NCI-H2107 (cell line): ENCODE results near the gene TOGARAM2.

Source experiments
- DNase-seq: peaks from one replicate; lab custom pipeline; 2025; lab: John Stamatoyannopoulos, UW

TOGARAM2 gene

DNA sequence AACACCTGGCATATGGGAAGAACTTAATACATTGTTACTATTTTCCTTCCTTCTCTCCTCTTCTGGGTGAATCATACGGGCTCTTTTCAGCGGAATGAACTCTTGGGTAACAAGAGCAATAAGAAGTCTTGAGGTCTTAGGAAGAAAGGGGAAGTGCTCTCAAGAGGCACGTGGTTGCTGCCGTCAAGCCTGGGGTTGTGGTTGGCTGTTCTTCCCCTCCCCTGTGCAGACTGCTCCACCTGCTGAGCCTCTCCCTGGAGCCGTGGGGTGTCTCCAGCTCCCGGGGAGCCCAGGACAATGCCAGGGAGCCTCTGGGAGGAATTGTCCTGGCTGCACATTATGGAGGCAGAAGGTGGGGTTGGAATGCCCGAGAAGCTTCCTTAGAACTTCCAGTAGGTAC lies 19.4 kb downstream of the TOGARAM2 start:
- no peak for DNase-seq

DNA sequence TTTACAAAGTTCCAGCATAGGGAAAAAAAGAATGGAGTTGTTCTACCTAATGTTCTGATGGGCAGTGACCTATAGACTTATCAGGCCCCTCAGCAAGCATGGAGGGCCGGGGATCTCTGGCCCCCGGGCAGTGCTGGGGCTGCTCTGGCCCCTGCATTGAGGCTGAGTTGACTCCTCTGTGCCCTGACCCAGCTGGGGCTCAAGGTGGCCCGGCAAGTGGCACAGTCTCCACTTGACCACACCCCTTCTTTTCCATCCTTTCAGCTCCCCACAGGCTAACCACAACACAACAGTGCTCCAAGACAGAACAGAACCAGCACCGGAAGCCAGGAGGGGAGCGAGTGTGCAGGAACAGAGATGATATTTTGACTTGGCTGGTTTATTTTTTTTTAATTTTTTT lies 19.9 kb downstream of the TOGARAM2 start:
- no peak for DNase-seq

DNA sequence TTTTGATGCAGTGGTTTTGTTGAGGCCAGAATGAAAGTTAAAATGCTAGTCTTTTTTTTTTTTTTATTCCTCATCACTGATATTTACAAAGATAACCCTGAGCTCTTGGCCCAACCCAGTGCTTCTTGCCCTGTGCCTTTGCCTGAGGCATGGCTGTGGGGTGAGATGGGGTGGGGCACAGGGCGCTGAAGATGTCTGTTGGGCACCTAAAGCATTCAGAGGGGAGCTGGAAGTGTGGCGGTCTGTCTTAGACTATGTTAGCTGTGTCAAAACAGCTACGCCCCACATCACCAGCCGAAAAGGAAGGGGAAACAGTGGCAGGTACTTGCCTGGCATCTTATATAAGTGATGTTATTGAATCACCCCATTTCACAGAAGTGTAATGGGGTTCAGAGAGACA lies 20.7 kb downstream of the TOGARAM2 start:
- DNase-seq = no peak

DNA sequence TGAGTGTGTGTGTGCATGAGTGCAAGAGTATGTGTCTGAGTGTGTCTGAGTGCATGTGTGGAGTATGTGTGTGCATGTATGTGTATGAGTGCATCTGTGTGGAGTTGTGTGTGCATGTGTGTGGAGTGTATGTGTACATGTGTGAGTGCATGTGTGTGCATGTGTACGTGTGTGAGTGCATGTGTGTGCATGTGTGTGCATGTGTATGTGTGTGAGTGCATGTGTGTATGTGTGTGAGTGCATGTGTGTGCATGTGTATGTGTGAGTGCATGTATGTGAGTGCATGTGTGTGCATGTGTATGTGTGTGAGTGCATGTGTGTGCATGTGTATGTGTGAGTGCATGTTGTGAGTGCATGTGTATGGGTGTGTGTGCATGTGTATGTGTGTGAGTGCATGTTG lies 23.7 kb downstream of the TOGARAM2 start:
- no peak for DNase-seq

DNA sequence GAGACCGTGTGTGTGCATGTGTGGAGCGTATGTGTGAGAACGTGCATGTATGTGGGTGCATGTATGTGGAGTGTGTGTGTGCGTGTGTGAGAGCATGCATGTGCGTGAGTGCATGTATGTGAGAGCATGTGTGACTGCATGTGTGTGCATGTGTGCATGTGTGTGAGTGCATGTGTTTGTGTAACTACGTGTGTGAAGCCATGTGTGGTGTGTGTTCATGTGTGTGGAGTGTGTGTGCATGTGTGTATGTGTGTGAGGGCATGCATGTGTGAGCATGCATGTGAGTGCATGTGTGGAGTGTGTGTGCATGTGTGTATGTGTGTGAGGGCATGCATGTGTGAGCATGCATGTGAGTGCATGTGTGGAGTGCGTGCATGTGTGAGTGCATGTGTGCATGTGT lies 24.2 kb downstream of the TOGARAM2 start:
- no peak for DNase-seq

DNA sequence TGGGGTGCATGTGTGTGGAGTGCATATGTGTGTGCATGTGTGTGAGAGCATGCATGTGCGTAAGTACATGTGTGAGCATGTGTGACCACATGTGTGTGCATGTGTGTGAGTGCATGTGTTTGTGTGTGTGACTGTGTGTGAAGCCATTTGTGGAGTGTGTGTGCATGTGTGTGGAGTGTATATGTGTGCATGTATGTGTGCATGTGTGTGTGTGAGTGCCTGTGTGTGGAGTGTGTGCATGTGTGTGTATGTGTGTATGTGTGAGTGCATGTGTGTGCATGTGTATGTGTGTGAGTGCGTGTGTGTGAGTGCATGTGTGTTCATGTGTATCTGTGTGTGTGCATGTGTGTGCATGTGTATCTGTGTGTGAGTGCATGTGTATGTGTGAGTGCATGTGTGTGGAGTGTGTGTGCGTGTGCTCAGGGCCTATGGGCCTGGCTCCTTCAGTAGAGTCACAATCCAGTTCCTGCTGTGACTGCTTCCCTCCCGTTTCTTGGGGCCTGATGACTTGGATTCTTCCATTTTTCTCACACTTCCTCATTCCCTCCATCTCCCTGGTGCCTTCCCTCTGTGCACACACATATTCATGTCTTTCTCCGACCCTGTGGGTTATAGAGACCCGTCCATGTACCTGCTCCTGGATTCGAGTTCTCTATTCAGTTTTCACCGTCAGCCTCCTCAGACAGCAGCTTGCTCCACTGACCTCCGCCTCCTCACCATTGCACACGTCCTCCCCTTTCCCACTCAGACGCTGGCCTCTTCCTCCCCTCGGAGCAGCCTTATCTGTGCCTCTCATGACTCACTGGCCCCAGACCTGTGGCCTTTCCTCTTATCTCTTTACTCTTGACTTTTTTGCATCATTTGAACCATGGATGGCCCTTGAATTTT lies 25.2 kb downstream of the TOGARAM2 start:
- DNase-seq = no peak

DNA sequence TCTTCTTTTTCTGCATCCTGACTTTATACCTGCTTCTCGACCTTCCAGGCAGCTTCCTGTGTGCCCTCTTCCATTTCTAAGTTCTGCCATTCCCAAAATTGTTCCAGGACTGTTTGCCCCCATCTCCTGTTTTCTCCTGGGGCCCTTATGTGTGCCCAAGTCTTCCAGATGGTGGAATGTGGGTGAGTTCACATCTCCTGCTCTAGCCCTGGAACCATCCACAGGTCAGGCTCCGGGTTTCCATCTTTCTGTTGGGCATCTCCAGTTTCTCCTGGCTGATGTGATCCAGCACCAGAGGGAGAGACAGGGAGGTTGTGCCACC lies 25.8 kb downstream of the TOGARAM2 start:
- DNase-seq = no peak

DNA sequence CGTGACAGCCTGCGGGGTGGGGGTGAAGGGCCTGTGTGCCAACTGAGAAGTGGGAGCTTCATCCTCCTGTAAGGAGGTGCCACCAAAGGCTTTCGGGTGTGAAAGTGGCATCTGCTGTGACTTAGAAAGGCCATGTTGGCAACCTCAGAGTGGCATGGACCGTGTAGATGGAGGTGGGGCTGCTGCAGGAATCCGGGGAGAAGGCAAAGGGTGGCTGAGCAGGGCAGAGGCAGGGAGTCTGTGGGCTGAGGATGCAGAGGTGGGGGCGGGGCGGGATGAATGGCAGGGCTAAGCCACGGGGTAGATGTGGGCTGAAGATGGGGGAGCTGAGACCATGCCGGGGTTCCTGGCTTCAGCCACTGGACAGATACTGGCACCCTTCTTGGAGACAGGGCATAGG lies 28.2 kb downstream of the TOGARAM2 start:
- DNase-seq = no peak

DNA sequence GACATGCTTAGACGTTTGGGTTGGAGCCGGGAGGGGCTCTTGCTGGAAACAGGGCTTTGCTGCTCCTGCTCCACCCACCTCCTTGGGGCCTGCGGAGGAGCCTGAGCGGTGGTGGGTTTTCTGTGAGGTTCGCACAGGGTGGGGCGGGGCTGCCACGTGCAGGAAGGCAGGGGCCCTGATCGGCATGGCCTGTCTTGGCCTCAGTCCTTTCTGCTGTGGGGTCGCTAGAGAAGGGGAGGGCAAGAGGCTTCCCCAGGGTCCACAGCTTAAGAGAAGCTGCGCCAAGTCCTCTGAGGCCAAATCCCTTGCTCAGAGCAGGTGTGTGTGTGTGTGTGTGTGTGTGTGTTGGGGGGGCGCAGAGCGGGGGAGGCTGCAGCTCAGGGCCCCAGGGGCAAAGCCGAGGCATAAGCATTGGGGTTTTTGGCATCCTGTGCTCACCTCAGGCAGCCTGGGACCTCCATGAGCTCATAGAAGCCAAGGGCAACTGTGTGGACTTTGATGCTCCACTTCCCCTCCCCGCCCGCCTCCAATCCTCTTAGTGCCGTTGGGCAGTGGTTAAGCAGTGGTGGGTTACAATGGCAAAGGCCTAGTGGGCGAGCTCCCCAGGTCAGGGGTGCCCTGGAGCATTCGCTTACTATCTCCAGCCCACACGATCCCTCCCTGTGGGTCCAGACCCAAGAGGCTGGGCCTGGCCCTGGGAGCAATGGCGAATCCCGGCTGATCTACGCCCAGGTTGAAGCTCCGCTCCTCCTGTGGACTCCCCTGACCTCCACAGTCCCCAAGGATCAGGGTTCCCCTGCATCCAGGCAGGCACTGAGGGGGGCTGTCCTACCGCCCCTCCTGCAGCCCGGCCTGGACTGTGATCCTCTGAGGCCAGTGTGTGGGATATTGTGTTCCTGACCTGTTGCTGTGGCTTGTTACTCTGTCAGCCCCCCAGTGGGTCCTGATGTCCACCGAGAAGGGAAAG lies 28.9 kb downstream of the TOGARAM2 start:
- DNase-seq = no peak

DNA sequence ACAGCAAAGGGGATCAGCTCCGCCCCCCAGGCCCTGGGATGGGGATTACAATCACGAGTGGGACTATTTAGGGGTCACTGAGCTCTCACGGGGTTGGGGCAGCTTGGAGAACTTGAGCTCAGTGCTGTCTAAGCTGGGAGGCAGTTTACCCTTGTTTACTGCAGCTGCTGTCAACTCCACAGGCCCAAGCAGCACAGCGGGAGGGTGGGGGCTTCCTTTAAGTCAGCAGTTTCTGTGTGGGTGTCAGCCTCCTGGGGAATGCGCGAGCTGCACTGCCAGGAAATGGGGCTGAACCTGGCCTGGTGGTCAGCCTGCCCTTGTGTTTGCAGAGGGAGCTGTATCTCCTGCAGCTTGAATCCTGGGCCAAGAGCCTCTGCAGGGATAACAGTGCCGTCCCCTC lies 29.8 kb downstream of the TOGARAM2 start:
- no peak for DNase-seq

DNA sequence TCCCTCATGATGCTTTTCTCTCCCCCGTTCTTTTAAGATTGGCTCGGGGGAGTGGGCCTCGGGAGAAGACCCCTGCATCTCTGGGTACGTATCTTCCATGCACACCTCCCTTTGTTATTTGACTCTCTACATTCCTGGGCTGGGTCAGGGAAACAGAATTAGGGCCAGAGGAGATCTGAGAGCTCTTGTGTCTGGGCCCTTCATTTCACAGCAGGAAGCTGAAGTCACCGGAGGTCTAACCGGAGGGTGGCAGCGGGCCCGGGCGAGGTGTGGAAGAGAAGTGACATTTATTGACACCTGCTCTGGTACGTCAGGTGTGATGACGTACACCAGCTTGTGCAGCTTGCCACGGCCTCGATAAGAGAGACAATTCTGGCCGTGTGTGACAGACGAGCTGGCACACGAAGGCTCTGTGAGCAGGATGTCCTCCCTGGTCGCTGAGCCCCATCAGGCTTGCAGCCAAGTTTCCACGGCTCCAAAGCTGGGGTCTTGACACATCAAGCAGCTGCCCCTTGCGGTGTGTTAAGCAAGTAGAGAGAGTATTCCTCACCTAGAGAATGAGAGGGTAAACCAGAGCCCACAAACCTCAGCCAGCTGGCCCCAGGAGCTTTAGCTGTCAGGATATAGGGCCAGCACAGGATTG lies 30.4 kb downstream of the TOGARAM2 start:
- DNase-seq = peak; percentile 25

DNA sequence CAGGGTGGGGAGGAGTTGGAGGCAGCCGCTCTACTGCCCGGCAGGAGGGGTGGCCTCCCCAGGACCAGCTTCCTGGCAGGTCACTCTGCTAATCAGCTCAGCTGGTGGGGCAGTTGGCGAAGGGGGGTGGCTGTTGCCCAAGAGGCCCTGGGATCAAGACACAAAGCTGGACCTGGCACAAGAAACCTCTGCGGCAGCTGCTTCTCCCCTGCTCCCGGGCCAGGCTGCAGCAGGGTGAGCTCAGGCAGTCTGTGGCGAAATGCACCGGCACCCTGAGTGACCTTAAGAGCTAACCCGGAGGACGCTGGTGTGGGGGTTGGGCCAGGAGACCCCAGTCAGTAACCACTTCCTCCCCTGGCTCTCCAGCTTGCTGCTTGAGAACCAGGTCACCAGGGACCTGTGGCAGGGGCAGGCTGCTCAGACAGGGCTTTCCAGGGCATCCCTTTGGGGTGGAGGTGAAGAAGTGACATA lies 31.1 kb downstream of the TOGARAM2 start:
- DNase-seq = no peak

DNA sequence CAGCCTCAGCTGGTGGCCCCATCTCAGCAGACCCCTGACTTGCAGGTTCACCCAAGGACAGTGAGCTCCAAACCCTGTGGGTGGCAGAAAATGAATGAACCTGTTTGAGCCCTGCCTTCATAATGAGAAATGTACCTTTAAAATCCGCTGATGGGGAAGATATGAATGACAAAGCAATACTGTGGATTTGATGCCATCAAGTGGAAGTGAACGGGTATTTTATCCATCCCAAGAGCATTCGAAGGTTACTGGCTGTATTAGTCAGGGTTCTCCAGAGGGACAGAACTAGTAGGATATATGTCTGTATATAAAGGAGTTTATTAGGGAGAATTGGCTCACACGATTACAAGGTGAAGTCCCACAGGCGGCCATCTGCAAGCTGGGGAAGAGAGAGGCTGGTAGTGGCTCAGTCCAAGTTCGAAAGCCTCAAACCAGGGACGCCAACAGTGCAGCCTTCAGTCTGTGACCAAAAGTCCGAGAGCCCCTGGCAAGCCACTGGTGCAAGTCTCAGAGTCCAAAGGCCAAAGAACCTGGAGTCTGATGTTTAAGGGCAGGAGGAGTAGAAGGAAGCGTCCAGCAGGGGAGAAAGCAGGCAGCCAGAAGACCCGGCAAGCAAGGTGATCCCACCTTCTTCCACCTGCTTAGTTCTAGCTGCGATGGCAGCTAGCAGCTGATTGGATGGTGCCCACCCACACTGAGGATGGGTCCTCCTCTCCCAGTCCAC lies 32.1 kb downstream of the TOGARAM2 start:
- no peak for DNase-seq

DNA sequence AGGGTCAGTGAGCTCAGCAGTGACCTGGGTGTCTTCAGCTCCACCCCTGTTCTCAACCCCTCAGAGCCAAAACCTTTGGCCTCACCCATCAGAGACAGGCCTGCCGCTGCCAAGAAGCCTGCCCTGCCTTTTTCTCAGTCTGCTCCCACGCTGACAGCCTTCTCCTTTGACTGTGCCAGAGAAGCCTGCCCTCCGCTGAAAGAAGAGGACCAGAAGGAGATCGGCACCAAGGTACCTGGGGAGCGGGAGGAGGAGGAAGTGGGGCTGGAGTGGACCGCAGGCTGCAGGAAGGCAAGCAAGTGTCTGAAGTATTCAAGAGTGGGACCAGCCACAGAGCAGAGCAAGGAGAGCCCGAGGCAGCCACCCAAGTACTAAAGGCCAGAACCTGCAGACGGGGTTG lies 33.2 kb downstream of the TOGARAM2 start:
- DNase-seq = no peak

DNA sequence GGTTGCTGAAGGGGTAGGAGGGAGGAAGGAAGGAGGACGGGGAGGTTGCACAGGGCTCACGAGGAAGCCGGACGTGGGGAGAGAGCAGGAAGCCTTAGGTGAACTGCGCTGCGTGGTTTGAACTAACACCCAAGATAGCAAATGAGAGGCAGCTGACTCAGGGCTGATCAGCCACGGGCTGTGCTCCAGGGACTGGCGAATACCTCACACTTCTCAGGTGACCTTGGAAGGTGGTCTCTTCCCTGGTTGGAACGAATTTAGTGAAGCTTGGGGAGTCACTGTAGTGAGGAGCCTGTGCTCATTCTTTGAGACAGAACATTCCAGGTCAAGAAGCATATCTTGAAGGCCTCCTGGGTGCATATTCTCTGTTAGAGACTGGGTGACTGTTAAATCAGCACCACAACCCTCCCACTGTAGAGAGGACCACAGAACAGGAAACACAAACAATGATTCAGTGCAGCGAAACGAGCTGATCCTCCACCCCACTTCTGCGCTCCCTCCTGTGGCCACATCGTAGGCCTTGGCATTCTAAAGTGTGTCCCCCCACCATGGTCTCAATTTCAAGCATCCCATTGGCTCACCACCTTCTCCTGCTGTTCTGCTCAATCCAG lies 33.8 kb downstream of the TOGARAM2 start:
- DNase-seq = no peak

DNA sequence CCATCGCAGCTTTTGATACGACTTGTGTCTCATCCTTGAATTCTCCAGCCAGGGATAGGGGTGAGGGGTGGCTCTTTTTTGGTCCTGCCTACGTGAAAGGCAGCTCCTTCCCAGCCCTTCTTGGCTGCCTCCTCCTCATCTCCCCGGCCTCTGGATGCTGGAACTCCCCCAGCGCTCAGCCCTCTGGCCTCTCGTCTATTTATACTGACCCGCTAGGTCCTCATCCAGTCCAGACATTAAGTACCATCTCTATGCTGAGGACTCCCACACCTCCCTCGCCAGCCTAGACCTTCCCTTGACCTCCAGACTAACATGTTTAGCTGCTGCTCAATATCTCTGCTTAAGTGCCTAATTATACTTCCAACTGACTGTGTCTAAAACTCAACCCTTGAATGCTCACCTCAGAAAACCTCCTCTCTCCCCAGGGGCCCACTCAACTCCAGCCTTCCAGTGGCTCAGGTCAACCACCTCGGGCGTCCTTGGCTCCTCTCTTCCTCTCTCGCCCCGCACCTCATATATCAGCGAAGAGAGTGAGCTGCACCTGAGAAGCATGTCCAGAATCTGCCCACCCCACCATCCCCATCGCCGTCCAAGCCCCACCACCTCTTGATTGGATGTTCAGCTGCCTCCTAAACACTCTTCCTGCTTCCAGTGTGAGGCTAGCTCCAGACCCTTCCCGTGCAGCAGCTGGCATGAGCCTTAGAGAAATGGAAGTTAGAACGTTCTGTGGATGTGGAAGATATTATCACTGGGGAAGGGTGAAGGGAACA lies 34.8 kb downstream of the TOGARAM2 start:
- no peak for DNase-seq

DNA sequence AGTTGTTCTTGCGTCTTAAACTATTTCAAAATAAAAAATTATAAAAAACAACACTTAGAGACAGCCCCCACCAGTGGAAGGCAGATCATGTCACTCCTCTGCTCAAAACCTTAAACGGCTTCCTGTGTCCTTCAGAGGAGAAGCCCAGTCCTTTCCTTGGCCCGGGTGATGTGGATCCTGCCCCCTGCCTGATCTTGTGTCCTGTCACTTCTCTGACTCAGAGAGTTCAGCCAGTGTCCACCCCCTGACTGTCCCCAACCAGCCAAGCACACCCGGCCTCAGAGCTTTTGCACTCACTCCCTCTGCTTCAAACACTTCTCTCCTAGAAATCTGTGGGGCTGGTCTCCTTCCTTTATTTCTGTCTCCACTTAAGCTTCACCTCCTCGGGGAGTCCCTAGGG lies 35.4 kb downstream of the TOGARAM2 start:
- no peak for DNase-seq

DNA sequence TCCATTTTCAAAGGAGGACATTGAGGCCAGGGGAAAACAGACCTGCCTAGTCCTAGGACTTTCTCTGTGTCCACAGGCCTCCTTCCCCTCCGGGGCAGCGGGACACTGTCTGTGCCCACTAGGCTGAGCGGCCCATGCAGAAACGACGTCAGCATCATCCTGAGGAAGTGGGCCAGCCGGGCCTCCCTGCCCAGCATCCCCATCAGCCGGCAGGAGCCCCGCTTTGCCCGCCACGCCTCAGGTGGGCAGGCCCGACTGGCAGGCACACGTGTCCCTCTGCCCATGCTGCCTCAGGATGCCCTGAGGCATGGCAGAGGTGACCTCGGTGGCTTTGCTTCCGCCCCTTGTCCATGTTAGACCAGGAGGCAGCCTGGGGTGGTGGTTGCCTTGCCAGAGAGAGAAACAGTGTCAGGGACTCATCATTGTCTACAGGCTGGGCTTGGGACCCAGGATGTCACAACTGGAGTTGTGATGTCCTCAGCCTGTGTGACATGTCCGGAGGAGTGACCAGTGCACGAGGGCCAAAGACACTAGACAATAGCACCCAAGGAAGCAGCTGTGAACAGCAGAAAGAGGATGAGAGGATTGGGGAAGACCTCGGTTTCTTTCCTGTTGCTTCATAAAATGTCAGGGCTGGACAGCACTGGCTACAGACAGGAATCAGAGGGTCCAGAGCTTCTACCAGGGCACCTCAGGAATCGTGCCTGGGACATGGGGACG lies 36.8 kb downstream of the TOGARAM2 start:
- no peak for DNase-seq

DNA sequence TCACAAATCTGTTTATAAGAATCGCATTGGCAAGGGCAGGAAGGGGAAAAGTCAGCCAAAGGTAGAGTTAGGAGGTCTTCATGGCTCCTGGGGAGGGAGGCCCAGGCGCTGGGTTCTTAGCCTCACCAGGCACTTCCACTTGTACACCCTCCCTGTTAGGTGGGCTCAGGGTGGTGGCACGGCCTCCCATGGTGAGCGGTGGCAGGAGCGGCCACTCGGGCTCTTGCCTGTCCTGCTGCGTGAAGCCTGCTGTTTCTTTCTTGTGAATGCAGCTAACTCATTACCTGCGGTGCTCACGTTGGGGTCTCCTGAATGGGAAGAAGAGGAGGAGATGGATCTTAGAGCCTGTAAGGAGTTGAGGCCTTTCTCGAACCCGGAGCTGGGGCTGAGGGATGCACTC lies 40.8 kb downstream of the TOGARAM2 start:
- no peak for DNase-seq

DNA sequence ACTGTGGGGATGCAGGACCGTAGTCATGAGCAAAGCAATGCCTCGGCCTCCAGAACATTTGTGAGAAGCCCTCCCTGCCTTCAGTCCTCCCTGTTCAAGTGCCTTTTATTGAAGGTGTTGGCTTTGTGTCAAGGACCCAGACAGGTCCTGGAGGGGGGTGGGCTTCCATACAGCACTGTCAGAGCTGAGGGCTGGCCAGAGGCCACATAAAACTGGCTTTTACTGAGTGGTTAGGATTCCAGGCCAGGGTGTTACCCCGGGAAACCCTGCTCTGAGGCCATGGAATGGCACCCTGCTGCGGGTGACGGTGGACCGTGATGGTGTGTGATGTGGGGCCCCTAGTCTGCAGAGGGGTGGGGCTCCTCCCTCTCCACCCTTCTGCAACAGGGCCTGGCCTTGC lies 41.6 kb downstream of the TOGARAM2 start:
- DNase-seq = no peak
